B cell (primary cell): ENCODE measurements around the gene SLC35E1.

ENCODE experiments used
- CTCF ChIP-seq: fragments of 200-600 bp; IDR thresholded peaks from one replicate; pipeline ENCODE4 v1.8.0; 2022; ENCODE audit warnings: antibody characterized with exemption, mild to moderate bottlenecking
- EZH2 ChIP-seq: IDR thresholded peaks from 2 replicates; pipeline ENCODE4 v1.6.1; 2012; ENCODE audit warnings: borderline replicate concordance, low read depth, mild to moderate bottlenecking, moderate library complexity, low read length; ENCODE audit not compliant: insufficient read depth, poor library complexity, severe bottlenecking

- TF ChIP-seq CTCF (no peak), EZH2 (no peak)
These were observed 57.7 kb downstream of the SLC35E1 start for GRCh38 chr19:16514383-16515019.
